Upper lobe of left lung (tissue), 4 donors: ENCODE measurements around the gene MARCHF7.

ENCODE experiments used
- POLR2A ChIP-seq, 4 donors: fragments of 450-650 bp; IDR thresholded peaks; one replicate each; pipeline ENCODE4 v1.5.1; 2016 to 2017; ENCODE audit warnings: antibody characterized with exemption in 4 of 4, mild to moderate bottlenecking in 2 of 4
- TF ChIP-seq, protein P1 (sequence below), 6 experiments: fragments of 450-650 bp in 4 of 6; fragments of 200-600 bp in 2 of 6; sonication (generic) in 2 of 6; IDR thresholded peaks; one replicate each; pipeline ENCODE4 v1.5.1; 2016 to 2019; ENCODE audit warnings: antibody characterized with exemption in 6 of 6

DNA sequence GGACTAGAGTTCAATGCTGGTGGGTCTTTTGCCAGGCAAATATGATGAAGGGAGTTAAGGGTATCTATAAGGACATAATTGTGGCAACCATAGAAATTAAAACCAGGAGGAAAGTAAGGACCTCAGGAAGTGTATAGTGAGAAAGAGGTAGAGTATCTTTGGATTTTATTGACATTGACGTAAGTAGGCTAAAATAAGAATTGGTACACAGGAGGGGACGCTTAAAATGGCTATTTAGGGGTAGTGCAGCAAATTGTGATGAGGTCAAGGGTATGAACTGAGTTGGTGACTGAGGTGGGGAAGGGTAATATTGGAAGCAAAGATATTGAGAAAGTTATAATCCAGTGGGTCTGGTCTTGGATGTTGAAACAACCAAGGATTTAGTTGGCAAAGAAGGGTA, 42.7 kb downstream of the MARCHF7 start:
- TF ChIP-seq, protein P1, sequence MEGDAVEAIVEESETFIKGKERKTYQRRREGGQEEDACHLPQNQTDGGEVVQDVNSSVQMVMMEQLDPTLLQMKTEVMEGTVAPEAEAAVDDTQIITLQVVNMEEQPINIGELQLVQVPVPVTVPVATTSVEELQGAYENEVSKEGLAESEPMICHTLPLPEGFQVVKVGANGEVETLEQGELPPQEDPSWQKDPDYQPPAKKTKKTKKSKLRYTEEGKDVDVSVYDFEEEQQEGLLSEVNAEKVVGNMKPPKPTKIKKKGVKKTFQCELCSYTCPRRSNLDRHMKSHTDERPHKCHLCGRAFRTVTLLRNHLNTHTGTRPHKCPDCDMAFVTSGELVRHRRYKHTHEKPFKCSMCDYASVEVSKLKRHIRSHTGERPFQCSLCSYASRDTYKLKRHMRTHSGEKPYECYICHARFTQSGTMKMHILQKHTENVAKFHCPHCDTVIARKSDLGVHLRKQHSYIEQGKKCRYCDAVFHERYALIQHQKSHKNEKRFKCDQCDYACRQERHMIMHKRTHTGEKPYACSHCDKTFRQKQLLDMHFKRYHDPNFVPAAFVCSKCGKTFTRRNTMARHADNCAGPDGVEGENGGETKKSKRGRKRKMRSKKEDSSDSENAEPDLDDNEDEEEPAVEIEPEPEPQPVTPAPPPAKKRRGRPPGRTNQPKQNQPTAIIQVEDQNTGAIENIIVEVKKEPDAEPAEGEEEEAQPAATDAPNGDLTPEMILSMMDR (IDR thresholded peaks at IDR 0.05): no peak
- TF ChIP-seq POLR2A (IDR thresholded peaks at IDR 0.05): no peak
